Hepatocyte (in vitro differentiated cells): ENCODE measurements around the gene KDM3A. TPM values are rescaled to one million over a fixed set of nuclear protein-coding genes. Genes with fewer than 3 reads are reported as not detected.

Source experiments
- DNase-seq: peaks from one replicate; pipeline ENCODE4 v3.0.0-alpha.2; 2016; ENCODE audit warnings: low spot score
- H2AFZ ChIP-seq: fragments of 200-600 bp; sonication (generic); 2 replicates; pipeline ENCODE4 v1.6.0; 2016; ENCODE audit warnings: antibody characterized with exemption, mild to moderate bottlenecking
- H3K27ac ChIP-seq: fragments of 200-600 bp; sonication (generic); 2 replicates; pipeline ENCODE4 v1.5.1; 2016; ENCODE audit warnings: mild to moderate bottlenecking
- H3K27me3 ChIP-seq: fragments of 200-600 bp; sonication (generic); 2 replicates; pipeline ENCODE4 v1.6.1; 2016
- H3K36me3 ChIP-seq: fragments of 200-600 bp; sonication (generic); replicated peaks from 2 replicates; pipeline ENCODE4 v1.5.1; 2016; ENCODE audit warnings: low read depth; ENCODE audit not compliant: insufficient read depth
- H3K4me1 ChIP-seq: fragments of 200-600 bp; sonication (generic); 2 replicates; pipeline ENCODE4 v1.5.1; 2016; ENCODE audit warnings: mild to moderate bottlenecking, moderate library complexity; ENCODE audit not compliant: insufficient read depth
- H3K4me2 ChIP-seq: fragments of 200-600 bp; sonication (generic); 2 replicates; pipeline ENCODE4 v1.6.0; 2016
- H3K4me3 ChIP-seq: fragments of 200-600 bp; sonication (generic); 2 replicates; pipeline ENCODE4 v1.5.1; 2016; ENCODE audit warnings: mild to moderate bottlenecking
- H3K79me2 ChIP-seq: fragments of 200-600 bp; sonication (generic); 2 replicates; pipeline ENCODE4 v1.6.0; 2017; ENCODE audit warnings: mild to moderate bottlenecking
- H3K9me2 ChIP-seq: fragments of 200-600 bp; sonication (generic); replicated peaks from 2 replicates; pipeline ENCODE4 v1.6.0; 2017; ENCODE audit warnings: mild to moderate bottlenecking; ENCODE audit not compliant: insufficient read depth
- H3K9me3 ChIP-seq: fragments of 200-600 bp; sonication (generic); 2 replicates; pipeline ENCODE4 v1.5.1; 2016; ENCODE audit warnings: low read depth, mild to moderate bottlenecking
- H4K20me1 ChIP-seq: fragments of 200-600 bp; sonication (generic); 2 replicates; pipeline ENCODE4 v1.6.0; 2016; ENCODE audit warnings: mild to moderate bottlenecking; ENCODE audit not compliant: insufficient read depth, poor library complexity, severe bottlenecking
- EZH2 ChIP-seq: fragments of 200-600 bp; sonication (generic); IDR thresholded peaks from 2 replicates; pipeline ENCODE4 v1.6.1; 2016; ENCODE audit warnings: antibody characterized with exemption, mild to moderate bottlenecking, borderline replicate concordance
- EZH2phosphoT487 ChIP-seq: fragments of 200-600 bp; sonication (generic); IDR thresholded peaks from one replicate; pipeline ENCODE4 v1.6.1; 2018; ENCODE audit warnings: antibody characterized with exemption, mild to moderate bottlenecking, low read depth, moderate library complexity; ENCODE audit not compliant: unreplicated experiment, severe bottlenecking
- WGBS: methylation state at CpG from one replicate; pipeline ENCODE4 v1.1.6; 2016; ENCODE audit warnings: low lambda C conversion rate; ENCODE audit errors: missing lambda C conversion rate; 5-methylcytosine and 5-hydroxymethylcytosine counted together
- polyA plus RNA-seq: library from polyadenylated mRNA; unstranded; fragments of >200 nt; fragmentation: Nextera tagmentation; extraction: Ambion mirVana; gene quantifications from 2 replicates; pipeline ENCODE4 v1.2.1, GENCODE V29; 2016
- total RNA-seq: library from RNA; depleted of rRNA; stranded (reverse); fragments of >200 nt; gene quantifications from 2 replicates; pipeline ENCODE4 v1.2.3, GENCODE V29; 2014
- TF ChIP-seq, protein P1 (sequence below): fragments of 200-600 bp; sonication (generic); IDR thresholded peaks from 2 replicates; pipeline ENCODE4 v1.5.1; 2016; ENCODE audit warnings: antibody characterized with exemption, mild to moderate bottlenecking; ENCODE audit not compliant: poor library complexity

Gene KDM3A
- total and polyA plus RNA-seq, 2 experiments from 2014 or later: 13.8 to 37.5 TPM

DNA sequence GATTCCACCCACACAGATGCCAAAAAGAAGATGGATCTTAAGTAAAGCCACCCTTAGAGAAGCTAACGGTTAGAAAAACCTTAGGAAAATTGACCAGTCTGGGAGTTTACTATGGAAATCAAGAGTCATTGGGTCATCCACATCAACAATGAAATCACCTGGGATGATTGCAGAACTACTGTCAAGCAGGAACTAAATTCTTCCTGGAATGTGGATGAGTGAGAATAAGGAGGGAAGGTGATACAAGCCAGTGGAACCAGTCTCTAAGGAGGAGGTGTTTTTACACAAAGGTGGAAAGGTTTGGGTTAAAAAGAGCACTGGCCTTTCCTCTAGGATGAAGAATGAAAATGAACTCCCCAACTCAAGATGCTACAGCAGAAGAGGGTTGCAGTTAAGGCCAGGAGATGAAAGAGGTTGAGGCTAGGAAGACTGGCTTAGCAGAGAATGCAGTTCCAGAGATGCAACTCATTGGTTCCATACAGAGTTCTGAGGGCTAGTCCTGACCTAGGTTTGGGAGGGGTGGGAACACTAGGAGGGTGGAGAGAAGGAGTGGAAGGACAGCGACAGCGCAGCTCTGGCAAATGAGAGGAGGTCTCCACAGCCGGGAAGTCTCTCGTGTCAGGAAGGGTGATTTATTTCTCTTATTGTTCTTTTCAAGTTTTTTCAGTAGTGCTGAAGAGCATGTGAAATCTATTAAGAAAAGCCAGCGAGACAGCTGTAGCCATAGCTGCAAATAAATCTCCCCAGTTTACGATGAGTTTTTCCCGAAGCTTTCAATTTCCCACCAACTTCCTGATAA lies 27.7 kb upstream of the KDM3A start:
- TF ChIP-seq EZH2: no peak
- TF ChIP-seq, protein P1, sequence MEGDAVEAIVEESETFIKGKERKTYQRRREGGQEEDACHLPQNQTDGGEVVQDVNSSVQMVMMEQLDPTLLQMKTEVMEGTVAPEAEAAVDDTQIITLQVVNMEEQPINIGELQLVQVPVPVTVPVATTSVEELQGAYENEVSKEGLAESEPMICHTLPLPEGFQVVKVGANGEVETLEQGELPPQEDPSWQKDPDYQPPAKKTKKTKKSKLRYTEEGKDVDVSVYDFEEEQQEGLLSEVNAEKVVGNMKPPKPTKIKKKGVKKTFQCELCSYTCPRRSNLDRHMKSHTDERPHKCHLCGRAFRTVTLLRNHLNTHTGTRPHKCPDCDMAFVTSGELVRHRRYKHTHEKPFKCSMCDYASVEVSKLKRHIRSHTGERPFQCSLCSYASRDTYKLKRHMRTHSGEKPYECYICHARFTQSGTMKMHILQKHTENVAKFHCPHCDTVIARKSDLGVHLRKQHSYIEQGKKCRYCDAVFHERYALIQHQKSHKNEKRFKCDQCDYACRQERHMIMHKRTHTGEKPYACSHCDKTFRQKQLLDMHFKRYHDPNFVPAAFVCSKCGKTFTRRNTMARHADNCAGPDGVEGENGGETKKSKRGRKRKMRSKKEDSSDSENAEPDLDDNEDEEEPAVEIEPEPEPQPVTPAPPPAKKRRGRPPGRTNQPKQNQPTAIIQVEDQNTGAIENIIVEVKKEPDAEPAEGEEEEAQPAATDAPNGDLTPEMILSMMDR: no peak
- TF ChIP-seq EZH2phosphoT487: no peak
- Histone ChIP-seq H3K4me1 (no peaks in the 10 kb centered on the region), H3K4me3 (no peak overlapping the region), H3K27ac (no peak overlapping the region), H3K4me2 (peak overlapping the region; percentile 48), H2AFZ (no peak overlapping the region), H3K9me2 (no peaks in the 10 kb centered on the region), H3K79me2 (no peaks in the 10 kb centered on the region), H4K20me1 (no peaks in the 10 kb centered on the region), H3K36me3 (no peaks in the 10 kb centered on the region), H3K9me3 (no peaks in the 10 kb centered on the region), H3K27me3 (no peaks in the 10 kb centered on the region)
- no peak for DNase-seq
- 53% methylated on average over 8 of the region's 8 CpGs for WGBS

DNA sequence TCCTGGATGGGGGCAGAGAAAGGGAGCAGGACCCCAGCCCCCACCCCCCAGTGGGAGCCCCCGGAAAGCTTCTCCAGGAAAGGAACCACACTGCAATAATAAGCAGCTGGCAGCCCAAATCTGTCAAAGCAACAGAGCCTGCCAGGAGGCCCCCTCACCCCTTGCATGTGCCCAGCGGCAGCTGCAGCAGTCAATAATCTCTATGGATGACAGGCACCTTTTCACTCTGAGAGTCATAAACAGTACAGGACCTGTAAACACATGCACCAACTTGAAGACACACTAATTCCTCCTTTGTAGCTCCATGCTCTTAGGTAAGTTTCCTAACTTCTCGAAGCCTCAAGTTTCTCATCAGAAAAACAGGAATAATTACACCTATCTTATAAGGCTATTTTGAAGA lies 26.2 kb upstream of the KDM3A start:
- Histone ChIP-seq H3K36me3 (no peaks in the 10 kb centered on the region), H3K9me3 (no peaks in the 10 kb centered on the region), H3K27me3 (no peaks in the 10 kb centered on the region), H4K20me1 (no peaks in the 10 kb centered on the region), H3K4me2 (no peak overlapping the region), H2AFZ (no peak overlapping the region), H3K79me2 (no peaks in the 10 kb centered on the region), H3K4me3 (no peak overlapping the region), H3K4me1 (no peaks in the 10 kb centered on the region), H3K27ac (no peak overlapping the region), H3K9me2 (no peaks in the 10 kb centered on the region)
- no peak for DNase-seq
- 65% methylated on average over 3 of the region's 3 CpGs for WGBS
- TF ChIP-seq EZH2phosphoT487 (no peak), EZH2 (no peak)
- TF ChIP-seq, protein P1: no peak

DNA sequence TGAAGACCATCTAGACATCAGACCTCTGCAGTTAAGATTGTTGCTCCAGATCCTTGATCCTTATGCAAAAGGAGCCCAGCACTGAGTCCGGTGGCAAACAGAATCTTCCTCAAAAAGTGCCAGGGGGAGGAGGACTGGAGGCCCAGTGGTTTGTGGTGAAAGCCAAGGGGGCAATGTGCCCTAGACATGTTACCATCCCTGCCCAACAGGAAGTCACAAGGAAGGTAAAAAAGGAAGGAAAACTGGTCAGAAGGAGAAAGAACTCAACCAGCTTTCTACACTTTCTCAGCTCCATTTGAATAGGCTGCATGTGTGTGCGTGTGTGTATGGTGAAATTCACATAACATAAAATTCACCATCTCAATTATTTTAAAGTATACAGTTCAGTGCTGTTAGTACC lies 25.0 kb upstream of the KDM3A start:
- H3K9me2 ChIP-seq: no peaks in the 10 kb centered on the region
- no peaks in the 10 kb centered on the region for H4K20me1 ChIP-seq
- H3K4me2 ChIP-seq: no peak overlapping the region
- DNase-seq: no peak
- TF ChIP-seq, protein P1: no peak
- no peak for TF ChIP-seq EZH2phosphoT487
- no peak for TF ChIP-seq EZH2
- 92% methylated on average over 2 of the region's 2 CpGs for WGBS
- no peak overlapping the region for H3K27ac ChIP-seq
- H3K27me3 ChIP-seq: no peaks in the 10 kb centered on the region
- no peak overlapping the region for H2AFZ ChIP-seq
- H3K4me1 ChIP-seq: no peaks in the 10 kb centered on the region
- H3K9me3 ChIP-seq: no peaks in the 10 kb centered on the region
- H3K4me3 ChIP-seq: no peak overlapping the region
- no peaks in the 10 kb centered on the region for H3K36me3 ChIP-seq
- no peaks in the 10 kb centered on the region for H3K79me2 ChIP-seq
